ENCODE results near the gene SELENOO. TPM values are rescaled to one million over a fixed set of nuclear protein-coding genes. Genes with fewer than 3 reads are reported as not detected.

SELENOO gene
- total RNA-seq, 1 experiment from 2014 or later = 27.4 TPM

DNA sequence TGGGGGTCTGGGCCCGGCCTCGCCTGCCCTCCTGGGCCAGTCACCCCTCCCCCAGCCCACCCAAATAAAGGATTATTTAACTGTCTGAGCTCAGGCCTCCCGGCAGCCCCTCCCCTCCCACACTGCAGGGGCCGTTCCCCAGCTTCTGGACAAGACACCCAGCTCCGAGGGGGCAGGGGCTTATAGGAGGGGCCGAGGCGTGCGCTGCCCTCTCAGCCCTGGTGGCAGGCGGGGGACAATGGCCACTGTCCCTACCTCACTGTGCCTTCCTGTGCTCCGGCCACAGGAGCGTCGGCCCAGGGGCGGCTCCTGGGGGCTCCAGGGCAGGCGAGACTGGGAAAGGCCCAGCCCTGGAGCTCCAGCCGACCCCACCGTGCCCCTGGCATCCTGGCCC, 2.2 kb upstream of the SELENOO start:
- intact Hi-C loops (cut with micrococcal nuclease; ENCODE audit: unreplicated experiment) = no loop called here
- H2AFZ ChIP-seq = no peak overlapping the region
- no peak overlapping the region for H3K4me3 ChIP-seq
- no peaks in the 10 kb centered on the region for H3K9me2 ChIP-seq (ENCODE audit: insufficient read depth)
- TF ChIP-seq CTCF (conservative IDR thresholded peaks at IDR 0.05) (no peak), EZH2 (IDR thresholded peaks at IDR 0.05; ENCODE audit: low read depth) (no peak)
- peaks cover 49% of the 10 kb centered on the region for H4K20me1 ChIP-seq (ENCODE audit: insufficient read depth)
- no peak for DNase-seq
- no peaks in the 10 kb centered on the region for H3K27me3 ChIP-seq (ENCODE audit: insufficient read depth, low read depth)
- H3K36me3 ChIP-seq (ENCODE audit: low read depth) = peaks cover 32% of the 10 kb centered on the region
- peaks cover 23% of the 10 kb centered on the region for H3K79me2 ChIP-seq (ENCODE audit: low read depth)
- CTCF ChIA-PET = no interaction called here
- H3K4me1 ChIP-seq (replicated peaks; ENCODE audit: insufficient read depth) = peaks cover 12% of the 10 kb centered on the region
- no peaks in the 10 kb centered on the region for H3K9me3 ChIP-seq (ENCODE audit: insufficient read depth, low read depth)
- no peak overlapping the region for H3K4me2 ChIP-seq
- BruUV-seq (replicated peaks) = no TSS peak
- H3K27ac ChIP-seq = no peak overlapping the region
- H3F3A ChIP-seq (ENCODE audit: insufficient read depth, low read depth) = peaks cover 45% of the 10 kb centered on the region; the same call in 1 of the 2 replicates
- POLR2A ChIA-PET (ENCODE audit: unreplicated experiment) = no interaction called here

DNA sequence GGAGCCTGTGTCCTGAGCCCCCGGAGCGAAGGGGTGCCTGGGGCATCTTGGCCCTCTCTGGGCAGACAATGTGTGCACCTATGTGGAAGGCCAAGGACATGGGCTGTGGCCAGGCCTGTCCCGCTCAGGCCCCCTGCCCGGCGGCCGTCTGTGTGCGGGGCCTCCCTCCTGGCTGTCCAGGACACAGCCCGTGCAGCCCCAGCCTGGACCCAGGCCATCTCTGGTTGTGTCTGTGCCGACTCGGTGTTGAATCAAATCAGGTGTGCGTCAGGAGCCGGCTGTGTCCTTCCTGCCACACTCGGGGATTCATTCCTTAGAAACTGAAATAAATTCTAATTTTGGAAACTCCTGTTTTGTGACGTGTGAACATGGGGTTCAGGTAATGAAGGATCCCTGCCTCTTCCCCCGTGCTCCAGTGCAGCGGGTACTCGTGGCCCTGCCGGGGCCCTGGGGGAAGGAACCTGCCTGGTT, 1.5 kb upstream of the SELENOO start:
- Histone ChIP-seq H3K36me3 (ENCODE audit: low read depth) (peaks cover 29% of the 10 kb centered on the region), H2AFZ (no peak overlapping the region), H3K9me2 (ENCODE audit: insufficient read depth) (no peaks in the 10 kb centered on the region), H3K4me3 (no peak overlapping the region), H3K79me2 (ENCODE audit: low read depth) (peaks cover 28% of the 10 kb centered on the region), H3K4me2 (no peak overlapping the region), H3F3A (ENCODE audit: insufficient read depth, low read depth) (peaks cover 44% of the 10 kb centered on the region; the same call in 1 of the 2 replicates), H3K27ac (no peak overlapping the region), H3K27me3 (ENCODE audit: insufficient read depth, low read depth) (no peaks in the 10 kb centered on the region), H3K4me1 (replicated peaks; ENCODE audit: insufficient read depth) (peaks cover 12% of the 10 kb centered on the region), H4K20me1 (ENCODE audit: insufficient read depth) (peaks cover 44% of the 10 kb centered on the region), H3K9me3 (ENCODE audit: insufficient read depth, low read depth) (no peaks in the 10 kb centered on the region)
- ChIA-PET CTCF (no interaction called here), POLR2A (ENCODE audit: unreplicated experiment) (no interaction called here)
- BruUV-seq (replicated peaks) = no TSS peak
- TF ChIP-seq CTCF (conservative IDR thresholded peaks at IDR 0.05) (no peak), EZH2 (IDR thresholded peaks at IDR 0.05; ENCODE audit: low read depth) (no peak)
- intact Hi-C loops (cut with micrococcal nuclease; ENCODE audit: unreplicated experiment) = no loop called here
- DNase-seq = no peak

DNA sequence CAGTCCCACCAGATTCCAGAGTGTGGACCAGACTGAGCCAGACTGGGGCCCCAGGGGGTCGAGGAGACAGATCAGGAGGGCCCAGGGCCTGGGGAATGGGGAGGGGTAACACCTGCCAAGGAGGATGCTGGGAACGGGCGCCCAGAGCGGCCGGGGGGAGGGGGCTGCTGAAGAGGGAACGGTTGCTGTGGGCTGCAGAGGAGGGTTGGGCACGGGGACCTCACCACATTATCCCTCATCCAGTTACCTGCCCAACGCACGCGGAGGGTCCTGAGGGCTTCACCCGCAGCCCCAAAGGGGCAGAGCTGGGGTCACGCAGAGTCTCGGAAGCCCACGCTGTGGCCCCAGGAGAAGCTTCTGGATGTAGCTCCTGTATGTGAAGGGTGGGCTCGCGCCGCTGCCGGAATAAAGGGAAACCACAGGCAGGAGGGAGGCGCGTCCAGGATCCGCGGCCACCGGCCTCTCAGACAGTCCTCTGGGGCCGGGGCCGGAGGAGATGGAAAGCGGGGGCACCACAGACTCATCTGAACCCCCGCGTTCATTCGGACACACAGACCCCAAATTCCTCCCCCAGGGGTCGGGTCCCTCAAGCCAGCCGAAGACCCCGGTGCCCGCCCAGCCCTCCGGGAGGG, 866 bp upstream of the SELENOO start:
- intact Hi-C loops (cut with micrococcal nuclease; ENCODE audit: unreplicated experiment) = loop anchor here (1.0 to 5.0 kb wide), 3 partner anchors 10 to 273 kb away; no protein-coding TSS in a partner anchor

More for the DNA sequence above, 866 bp upstream of the SELENOO start:
- H3K9me3 ChIP-seq (ENCODE audit: insufficient read depth, low read depth) = no peaks in the 10 kb centered on the region
- H3K4me2 ChIP-seq = peak overlapping the region; percentile 88
- peaks cover 37% of the 10 kb centered on the region for H4K20me1 ChIP-seq (ENCODE audit: insufficient read depth)
- ChIA-PET CTCF (no interaction called here), POLR2A (ENCODE audit: unreplicated experiment) (no interaction called here)
- H2AFZ ChIP-seq = peak overlapping the region; percentile 72
- BruUV-seq (replicated peaks) = no TSS peak
- no peaks in the 10 kb centered on the region for H3K27me3 ChIP-seq (ENCODE audit: insufficient read depth, low read depth)
- peak overlapping the region; percentile 89 for H3K4me3 ChIP-seq
- no peak for DNase-seq
- H3K27ac ChIP-seq = no peak overlapping the region
- peaks cover 26% of the 10 kb centered on the region for H3K36me3 ChIP-seq (ENCODE audit: low read depth)
- H3K9me2 ChIP-seq (ENCODE audit: insufficient read depth) = no peaks in the 10 kb centered on the region
- no peak for TF ChIP-seq CTCF (conservative IDR thresholded peaks at IDR 0.05)
- TF ChIP-seq EZH2 (IDR thresholded peaks at IDR 0.05; ENCODE audit: low read depth) = no peak
- H3F3A ChIP-seq (ENCODE audit: insufficient read depth, low read depth) = peaks cover 42% of the 10 kb centered on the region; the same call in 1 of the 2 replicates
- H3K79me2 ChIP-seq (ENCODE audit: low read depth) = peaks cover 28% of the 10 kb centered on the region
- H3K4me1 ChIP-seq (replicated peaks; ENCODE audit: insufficient read depth) = peaks cover 12% of the 10 kb centered on the region

All from PC-9 (cell line).